Endothelial cell of umbilical vein (primary cell): Measurements from ENCODE around the gene CEP70. TPM values are rescaled to one million over a fixed set of nuclear protein-coding genes. Genes with fewer than 3 reads are reported as not detected.

Experiments used
- BruUV-seq: library from RNA; stranded (reverse); fragments of 400-500 nt; replicated peaks from 2 replicates; lab custom pipeline; 2021; lab: Mats Ljungman, UMichigan
- CTCF ChIA-PET: fragments of 300-600, 350-600 bp; sonication (Branson Sonifier 250); formaldehyde crosslinking; loops from one replicate; lab custom pipeline; 2021; ENCODE audit warnings: antibody characterized with exemption, inconsistent platforms; lab: Charles Lee
- POLR2A ChIA-PET: fragments of 300-600, 350-600 bp; sonication (Branson Sonifier 250); formaldehyde crosslinking; loops from one replicate; lab custom pipeline; 2021; ENCODE audit warnings: antibody characterized with exemption, inconsistent platforms; lab: Charles Lee
- DNase-seq: peaks from one replicate; pipeline ENCODE4 v3.0.0-alpha.2; 2011; ENCODE audit warnings: low read depth, low spot score
- FAIRE-seq: peaks from 2 replicates; lab custom pipeline; 2011; peaks lifted over from hg19 to GRCh38; lab: Jason Lieb, UNC
- H2AFZ ChIP-seq: 2 replicates; pipeline ENCODE4 v1.6.0; 2012; ENCODE audit warnings: low read depth, low read length, control low read depth, inconsistent platforms
- H3K27ac ChIP-seq: 2 replicates; pipeline ENCODE4 v1.5.1; 2011; ENCODE audit warnings: low read depth, mild to moderate bottlenecking, control low read depth, low read length, moderate library complexity; ENCODE audit not compliant: insufficient read depth
- H3K27me3 ChIP-seq, 2 experiments: 2 replicates each; pipeline versions ENCODE4 v1.6.0 to v1.6.1; 2011; ENCODE audit warnings: low read length in 2 of 2, mixed read lengths in 1 of 2; ENCODE audit not compliant: control insufficient read depth in 2 of 2, insufficient read depth in 2 of 2
- H3K36me3 ChIP-seq, 2 experiments: 2 replicates in 1 of 2; 3 replicates in 1 of 2; pipeline ENCODE4 v1.5.1; 2011; ENCODE audit warnings: low read length in 2 of 2, mild to moderate bottlenecking in 1 of 2, moderate library complexity in 1 of 2; ENCODE audit not compliant: control insufficient read depth in 2 of 2, insufficient read depth in 2 of 2; ENCODE audit errors: extremely low read depth in 1 of 2
- H3K4me1 ChIP-seq: 3 replicates; pipeline ENCODE4 v1.5.1; 2011; ENCODE audit warnings: mild to moderate bottlenecking, low read length; ENCODE audit not compliant: control insufficient read depth, insufficient read depth; ENCODE audit errors: extremely low read depth
- H3K4me2 ChIP-seq: 2 replicates; pipeline ENCODE4 v1.6.1; 2011; ENCODE audit warnings: low read length, control low read depth, mixed read lengths; ENCODE audit not compliant: insufficient read depth
- H3K4me3 ChIP-seq, 3 experiments: fragments of 200-600 bp in 1 of 3; sonication (generic), shearing (Covaris generic) in 1 of 3; replicated peaks in 1 of 3; 2 replicates each; pipeline ENCODE4 v1.5.1; 2011 to 2016; ENCODE audit warnings: control low read depth in 3 of 3, low read length in 3 of 3, mild to moderate bottlenecking in 2 of 3, inconsistent platforms in 1 of 3, low read depth in 1 of 3, moderate library complexity in 1 of 3; ENCODE audit not compliant: insufficient read depth in 1 of 3
- H3K79me2 ChIP-seq: 2 replicates; pipeline ENCODE4 v1.6.0; 2012; ENCODE audit warnings: low read length, inconsistent platforms; ENCODE audit not compliant: control insufficient read depth, insufficient read depth
- H3K9ac ChIP-seq: replicated peaks from 2 replicates; pipeline ENCODE3; 2011; ENCODE audit warnings: low read length, control low read depth; ENCODE audit not compliant: insufficient read depth; ENCODE audit errors: extremely low read depth
- H3K9me1 ChIP-seq: replicated peaks from 3 replicates; pipeline ENCODE4 v1.6.0; 2011; ENCODE audit warnings: mild to moderate bottlenecking, low read length; ENCODE audit not compliant: control insufficient read depth, insufficient read depth; ENCODE audit errors: extremely low read depth
- H3K9me3 ChIP-seq: replicated peaks from 2 replicates; pipeline ENCODE4 v1.5.1; 2012; ENCODE audit warnings: low read length, inconsistent platforms; ENCODE audit not compliant: control insufficient read depth, insufficient read depth
- H4K20me1 ChIP-seq: replicated peaks from 2 replicates; pipeline ENCODE3; 2011; ENCODE audit warnings: mild to moderate bottlenecking, low read length; ENCODE audit not compliant: control insufficient read depth, insufficient read depth; ENCODE audit errors: extremely low read depth
- CTCF ChIP-seq, 2 donors: IDR thresholded peaks; 1 replicate in 1 of 2; 2 replicates in 1 of 2; pipeline ENCODE4 v1.5.1; 2011; ENCODE audit warnings: low read length in 2 of 2, mild to moderate bottlenecking in 2 of 2, moderate library complexity in 2 of 2, control low read depth in 1 of 2, inconsistent platforms in 1 of 2, low read depth in 1 of 2; ENCODE audit not compliant: insufficient read depth in 1 of 2; ENCODE audit errors: extremely low read depth in 1 of 2
- FOS ChIP-seq: IDR thresholded peaks from 2 replicates; pipeline ENCODE4 v1.6.1; 2011; ENCODE audit warnings: mild to moderate bottlenecking, low read length, moderate library complexity, borderline replicate concordance; ENCODE audit not compliant: insufficient read depth
- GATA2 ChIP-seq: IDR thresholded peaks from 2 replicates; pipeline ENCODE4 v1.7.0; 2011; ENCODE audit warnings: low read depth, mild to moderate bottlenecking, moderate library complexity, mixed read lengths, low read length; ENCODE audit not compliant: insufficient read length, insufficient read depth
- JUN ChIP-seq: IDR thresholded peaks from 2 replicates; pipeline ENCODE4 v1.6.1; 2011; ENCODE audit warnings: borderline replicate concordance, low read depth; ENCODE audit not compliant: insufficient read length, insufficient read depth
- MYC ChIP-seq: IDR thresholded peaks from one replicate; pipeline ENCODE4 v1.6.1; 2011; ENCODE audit warnings: mild to moderate bottlenecking, low read depth, low read length
- POLR2A ChIP-seq: IDR thresholded peaks from 2 replicates; pipeline ENCODE4 v1.6.1; 2012; ENCODE audit warnings: low read depth, mild to moderate bottlenecking, control low read depth, low read length
- POLR2AphosphoS5 ChIP-seq: IDR thresholded peaks from 2 replicates; pipeline ENCODE4 v1.6.1; 2012; ENCODE audit warnings: low read depth, mild to moderate bottlenecking, control low read depth, low read length, moderate library complexity; ENCODE audit not compliant: insufficient read depth
- dilution Hi-C: fragments of 300-500 bp; cut with MboI; formaldehyde crosslinking; loops from one replicate; pipeline ENCODE4 v1.15.0; 2019; ENCODE audit warnings: low sequenced_read_pairs; ENCODE audit not compliant: extremely low pct_ligation_motif_present
- intact Hi-C: fragments of 100-400 bp; cut with micrococcal nuclease; formaldehyde crosslinking; loops from one replicate; pipeline ENCODE4 v1.10.0; 2022
- polyA plus RNA-seq, 4 experiments: library from polyadenylated mRNA; depleted of rRNA in 3 of 4; stranded (reverse) in 3 of 4; unstranded in 1 of 4; fragments of >200 nt; gene quantifications; 2 replicates each; pipeline versions ENCODE4 v1.2.1 to v1.2.3, GENCODE V29; 2011 to 2012; ENCODE audit warnings: missing spikeins in 1 of 4
- total RNA-seq: library from RNA; stranded (reverse); gene quantifications from 2 replicates; pipeline ENCODE4 v1.2.3, GENCODE V29; 2021
- TF ChIP-seq, protein P1 (sequence below): IDR thresholded peaks from 2 replicates; pipeline ENCODE4 v1.6.1; 2011; ENCODE audit not compliant: insufficient read depth, insufficient read length

The CEP70 gene
- total and polyA plus RNA-seq, 2 donors (not counting 3 experiments of a cell fraction or from before 2014, with no cell fraction given) = 2.1 to 16.9 TPM

- Histone ChIP-seq H3K9me3 (no peaks in the 10 kb centered on the region), H4K20me1 (no peaks in the 10 kb centered on the region), H3K9me1 (no peaks in the 10 kb centered on the region), H3K4me2 (no peak overlapping the region), H3K79me2 (no peaks in the 10 kb centered on the region), H3K36me3 (no peaks in the 10 kb centered on the region), H3K4me3 (no peak overlapping the region), H3K4me1 (no peaks in the 10 kb centered on the region), H2AFZ (no peak overlapping the region), H3K27ac (no peak overlapping the region), H3K27me3 (no peaks in the 10 kb centered on the region), H3K9ac (no peak overlapping the region)
- CTCF ChIA-PET = interaction anchor here (2.1 to 2.6 kb wide), 2 partner anchors 14 to 458 kb away, joined by 6 to 10 read pairs; no protein-coding TSS in a partner anchor
- dilution Hi-C loops (no loop called here), intact Hi-C loops (no loop called here)
- POLR2A ChIA-PET = no interaction called here
- DNase-seq (no peak), FAIRE-seq (no peak)
- no peak for TF ChIP-seq CTCF (IDR thresholded peaks at IDR 0.05; ENCODE audit: extremely low read depth in 1 of 2, insufficient read depth in 1 of 2, low read depth in 1 of 2, low read length in 2 of 2)
- no TSS peak for BruUV-seq
Measured at GRCh38 chr3:138465451-138465850, 128.6 kb downstream of the CEP70 start.

- Histone ChIP-seq H3K4me1 (no peaks in the 10 kb centered on the region), H3K9me1 (no peaks in the 10 kb centered on the region), H3K79me2 (no peaks in the 10 kb centered on the region), H3K4me2 (no peak overlapping the region), H3K36me3 (no peaks in the 10 kb centered on the region), H3K27me3 (no peaks in the 10 kb centered on the region), H4K20me1 (no peaks in the 10 kb centered on the region), H3K9me3 (no peaks in the 10 kb centered on the region), H2AFZ (no peak overlapping the region), H3K4me3 (no peak overlapping the region), H3K9ac (no peak overlapping the region), H3K27ac (no peak overlapping the region)
- no peak for DNase-seq
- BruUV-seq = no TSS peak
- no peak for FAIRE-seq
- POLR2A ChIA-PET = no interaction called here
- dilution Hi-C loops = no loop called here
- CTCF ChIA-PET = interaction anchor here (2.6 kb wide), 2 partner anchors 15 to 459 kb away, joined by 7 to 10 read pairs; no protein-coding TSS in a partner anchor
- TF ChIP-seq GATA2 = no peak
- TF ChIP-seq MYC = no peak
- TF ChIP-seq POLR2A = no peak
- TF ChIP-seq, protein P1, sequence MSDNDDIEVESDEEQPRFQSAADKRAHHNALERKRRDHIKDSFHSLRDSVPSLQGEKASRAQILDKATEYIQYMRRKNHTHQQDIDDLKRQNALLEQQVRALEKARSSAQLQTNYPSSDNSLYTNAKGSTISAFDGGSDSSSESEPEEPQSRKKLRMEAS = no peak
- no peak for TF ChIP-seq JUN
- TF ChIP-seq FOS = no peak
- TF ChIP-seq POLR2AphosphoS5 = no peak
- intact Hi-C loops = no loop called here
Measured at GRCh38 chr3:138464491-138464860, 129.6 kb downstream of the CEP70 start.
